Type B pancreatic cell (in vitro differentiated cells): ENCODE measurements around the gene KCND2. TPM values are rescaled to one million over a fixed set of nuclear protein-coding genes. Genes with fewer than 3 reads are reported as not detected.
"Not testable (repeated sequence)": the region's sequence is repeated elsewhere in the genome, so short reads cannot be mapped to it uniquely, and the experiment has no call there.

Experiments used
- DNase-seq: peaks from one replicate; pipeline ENCODE4 v3.0.0; 2021; ENCODE audit warnings: mixed read lengths; ENCODE audit not compliant: unreplicated experiment; ENCODE audit errors: extremely low spot score
- H3K27ac Mint-ChIP-seq: 2 replicates; pipeline ENCODE4 v1.8.0; 2021; ENCODE audit warnings: mild to moderate bottlenecking, mixed read lengths
- H3K27me3 Mint-ChIP-seq: 2 replicates; pipeline ENCODE4 v1.8.0; 2021; ENCODE audit warnings: mixed read lengths
- H3K36me3 Mint-ChIP-seq: 2 replicates; pipeline ENCODE4 v1.8.0; 2021; ENCODE audit warnings: mixed read lengths
- H3K4me1 Mint-ChIP-seq: one replicate; pipeline ENCODE4 v1.8.0; 2021; ENCODE audit warnings: mixed read lengths; ENCODE audit not compliant: unreplicated experiment
- H3K4me3 Mint-ChIP-seq: 2 replicates; pipeline ENCODE4 v1.8.0; 2021; ENCODE audit warnings: mild to moderate bottlenecking, mixed read lengths
- H3K9me3 Mint-ChIP-seq: 2 replicates; pipeline ENCODE4 v1.8.0; 2021; ENCODE audit warnings: mixed read lengths
- CTCF ChIP-seq: fragments of 200-600 bp; sonication (generic); conservative IDR thresholded peaks from 2 replicates; pipeline ENCODE4 v1.5.0; 2021; ENCODE audit warnings: antibody characterized with exemption, mild to moderate bottlenecking
- long read RNA-seq: library from polyadenylated mRNA; unstranded; transcript quantifications from one replicate; pipeline ENCODE4 v2.0.0, GENCODE V29; 2020
- total RNA-seq: library from RNA; stranded (reverse); gene quantifications from 2 replicates; pipeline ENCODE4 v1.2.1, GENCODE V29; 2021; ENCODE audit warnings: low replicate concordance

Gene KCND2
- 3.0 and 3.2 TPM in 2 replicates for total RNA-seq
- long read RNA-seq, partial matches to known transcripts = 0 of 1 reads
- long read RNA-seq, other reads (novel, unspliced or antisense) = 1 of 1 reads

- Mint-ChIP-seq H3K4me1 (peaks cover 4% of the 10 kb centered on the region), H3K27me3 (peaks cover 33% of the 10 kb centered on the region)
- DNase-seq = peak; percentile 67
Observed at GRCh38 chr7:120272701-120273475, at the start of gene KCND2. Gene KCND2 (plus strand): TSS chr7:120273175.

GRCh38 chr7:120226188-120226587 is 46.8 kb upstream of the KCND2 start:
- H3K27me3 Mint-ChIP-seq = no peaks in the 10 kb centered on the region
- no peak overlapping the region for H3K27ac Mint-ChIP-seq
- no peaks in the 10 kb centered on the region for H3K36me3 Mint-ChIP-seq
- peaks cover 13% of the 10 kb centered on the region for H3K4me1 Mint-ChIP-seq
- no peak for DNase-seq
- TF ChIP-seq CTCF = no peak
- no peak overlapping the region for H3K4me3 Mint-ChIP-seq
- no peaks in the 10 kb centered on the region for H3K9me3 Mint-ChIP-seq

More at GRCh38 chr7:120272701-120273475, at the start of gene KCND2:
- Mint-ChIP-seq H3K36me3 (no peaks in the 10 kb centered on the region), H3K27ac (peak within 1 kb of the TSS; percentile 95), H3K9me3 (no peaks in the 10 kb centered on the region), H3K4me3 (peak within 1 kb of the TSS; percentile 100)
- TF ChIP-seq CTCF = no peak

- H3K9me3 Mint-ChIP-seq = no peaks in the 10 kb centered on the region
- TF ChIP-seq CTCF = no peak
- no peaks in the 10 kb centered on the region for H3K27me3 Mint-ChIP-seq
- peaks cover 13% of the 10 kb centered on the region for H3K4me1 Mint-ChIP-seq
- no peak overlapping the region for H3K4me3 Mint-ChIP-seq
- no peak for DNase-seq
- H3K27ac Mint-ChIP-seq = no peak overlapping the region
- no peaks in the 10 kb centered on the region for H3K36me3 Mint-ChIP-seq
Observed at GRCh38 chr7:120227255-120227654, 45.7 kb upstream of the KCND2 start.

- no peak for TF ChIP-seq CTCF
- Mint-ChIP-seq H3K36me3 (no peaks in the 10 kb centered on the region), H3K27me3 (no peaks in the 10 kb centered on the region), H3K27ac (no peak overlapping the region), H3K9me3 (no peaks in the 10 kb centered on the region), H3K4me3 (no peak overlapping the region), H3K4me1 (peaks cover 13% of the 10 kb centered on the region)
- no peak for DNase-seq
Observed at GRCh38 chr7:120229084-120229483, 43.9 kb upstream of the KCND2 start.

DNA sequence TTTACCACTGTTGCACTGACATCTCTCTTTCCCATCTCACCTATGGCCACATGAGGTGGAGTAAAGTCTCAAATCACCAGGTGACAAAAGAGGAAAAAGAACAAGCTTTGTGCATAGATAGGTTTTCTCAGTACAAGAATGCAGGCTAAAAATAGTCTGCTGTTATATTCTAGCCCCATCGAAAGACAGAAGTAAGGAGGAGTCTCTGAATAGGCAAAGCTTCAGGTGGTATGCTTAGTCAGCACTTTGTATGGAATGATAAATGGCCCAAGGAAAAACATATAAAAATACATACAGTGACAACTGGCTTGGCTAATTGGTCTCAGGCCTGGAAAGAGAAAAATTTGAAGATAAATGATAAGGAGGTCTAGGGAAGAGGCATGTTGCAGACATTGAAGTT is 39.6 kb upstream of the KCND2 start:
- TF ChIP-seq CTCF = no peak
- no peak overlapping the region for H3K27ac Mint-ChIP-seq

GRCh38 chr7:120240350-120240749 is 32.6 kb upstream of the KCND2 start:
- H3K27ac Mint-ChIP-seq, H3K4me3 Mint-ChIP-seq, H3K4me1 Mint-ChIP-seq, H3K27me3 Mint-ChIP-seq, H3K36me3 Mint-ChIP-seq, DNase-seq, H3K9me3 Mint-ChIP-seq: not testable (repeated sequence)

More for the DNA sequence above, 39.6 kb upstream of the KCND2 start:
- no peaks in the 10 kb centered on the region for H3K36me3 Mint-ChIP-seq
- DNase-seq = no peak
- H3K27me3 Mint-ChIP-seq = no peaks in the 10 kb centered on the region
- no peak overlapping the region for H3K4me3 Mint-ChIP-seq
- peaks cover 9% of the 10 kb centered on the region for H3K4me1 Mint-ChIP-seq
- peaks cover 4% of the 10 kb centered on the region for H3K9me3 Mint-ChIP-seq
